ENCODE results near the gene MSI2. TPM values are rescaled to one million over a fixed set of nuclear protein-coding genes. Genes with fewer than 3 reads are reported as not detected.

The MSI2 gene
- total and polyA plus RNA-seq, 7 donors, result 12.6 to 25.8 (median 21.3) TPM

- intact Hi-C loops (cut with DNase I), result no loop called here
- WGBS, 2 donors, result 88 to 96% methylated on average over 10 of the region's 10 CpGs
- Histone ChIP-seq H3K9me3 (no peaks in the 10 kb centered on the region), H3K27me3 (no peaks in the 10 kb centered on the region), H3K4me1 (peaks cover 0 to 19% (median 0%) of the 10 kb centered on the region in 4 donors), H3K27ac (no peak overlapping the region), H3K36me3 (no peaks in the 10 kb centered on the region), H3K4me3 (no peak overlapping the region)
- no peak for DNase-seq
- TF ChIP-seq CTCF (IDR thresholded peaks at IDR 0.05) (no peak), POLR2A (IDR thresholded peaks at IDR 0.05) (no peak), EP300 (IDR thresholded peaks at IDR 0.05) (no peak)
These were observed 252.3 kb downstream of the MSI2 start for GRCh38 chr17:57508671-57509070.

GRCh38 chr17:57511475-57512123, 255.3 kb downstream of the MSI2 start:
- H3K9me3 ChIP-seq, result no peaks in the 10 kb centered on the region
- DNase-seq, result no peak

DNA sequence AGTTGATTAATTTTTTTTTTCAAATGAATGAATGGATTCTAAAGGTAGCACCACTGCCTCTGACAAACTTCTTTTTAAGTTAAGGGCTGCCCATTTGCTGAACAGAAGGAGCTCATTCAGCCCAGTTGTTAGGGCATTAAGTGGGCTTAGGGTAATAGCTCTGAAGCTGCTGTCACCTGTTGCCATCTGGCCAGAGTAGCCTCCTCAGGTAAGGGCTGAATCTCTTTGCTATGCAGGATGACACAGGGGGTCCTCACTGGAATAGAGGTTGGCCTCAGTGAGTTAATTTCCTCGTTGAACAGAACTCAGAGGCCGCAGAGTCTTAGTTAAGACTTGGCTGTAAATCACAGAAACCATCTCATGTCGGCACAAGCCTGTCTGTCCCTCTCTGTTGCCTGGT, 255.9 kb downstream of the MSI2 start:
- Histone ChIP-seq H3K27ac (no peak overlapping the region), H3K4me3 (no peak overlapping the region), H3K4me1 (peaks cover 0 to 13% (median 0%) of the 10 kb centered on the region in 4 donors), H3K27me3 (no peaks in the 10 kb centered on the region), H3K36me3 (no peaks in the 10 kb centered on the region), H3K9me3 (no peaks in the 10 kb centered on the region)
- intact Hi-C loops (cut with DNase I), result no loop called here
- 91 to 92% methylated on average over 3 of the region's 3 CpGs for WGBS, 2 donors
- no peak for DNase-seq
- TF ChIP-seq POLR2A (IDR thresholded peaks at IDR 0.05) (no peak), CTCF (IDR thresholded peaks at IDR 0.05) (no peak), POLR2AphosphoS5 (IDR thresholded peaks at IDR 0.05) (no peak), EP300 (IDR thresholded peaks at IDR 0.05) (no peak)

More at GRCh38 chr17:57511475-57512123, 255.3 kb downstream of the MSI2 start:
- Histone ChIP-seq H3K27me3 (no peaks in the 10 kb centered on the region), H3K27ac (no peak overlapping the region), H3K4me1 (peaks cover 0 to 16% (median 0%) of the 10 kb centered on the region in 4 donors), H3K36me3 (no peaks in the 10 kb centered on the region), H3K4me3 (no peak overlapping the region)
- intact Hi-C loops (cut with DNase I), result no loop called here
- WGBS, 2 donors, result 96% methylated on average over 14 of the region's 14 CpGs
- TF ChIP-seq EP300 (IDR thresholded peaks at IDR 0.05) (no peak), POLR2AphosphoS5 (IDR thresholded peaks at IDR 0.05) (no peak), POLR2A (IDR thresholded peaks at IDR 0.05) (no peak), CTCF (IDR thresholded peaks at IDR 0.05) (no peak)

DNA sequence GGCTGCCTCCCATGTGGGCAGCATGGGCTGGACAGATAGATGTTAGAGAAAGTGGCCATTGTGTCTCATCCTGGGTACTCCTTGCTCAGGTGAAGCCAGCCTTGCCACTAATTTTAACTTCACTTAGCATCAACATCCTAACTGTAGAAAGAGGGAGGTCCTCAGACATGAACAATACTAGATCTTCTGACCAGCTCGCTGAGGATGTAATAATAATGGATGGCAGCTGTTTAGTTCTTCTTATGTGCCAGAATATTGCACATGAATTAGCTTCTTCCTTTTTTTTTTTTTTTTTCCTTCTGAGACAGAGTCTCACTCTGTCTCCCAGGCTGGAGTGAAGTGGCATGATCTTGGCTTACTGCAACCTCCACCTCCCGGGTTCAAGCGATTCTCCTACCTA, 256.4 kb downstream of the MSI2 start:
- TF ChIP-seq POLR2A (IDR thresholded peaks at IDR 0.05), result no peak
- no peak for TF ChIP-seq POLR2AphosphoS5 (IDR thresholded peaks at IDR 0.05)
- no peak for TF ChIP-seq EP300 (IDR thresholded peaks at IDR 0.05)
- TF ChIP-seq CTCF (IDR thresholded peaks at IDR 0.05), result no peak
- 89 to 94% methylated on average over 3 of the region's 3 CpGs for WGBS, 2 donors
- Histone ChIP-seq H3K36me3 (no peaks in the 10 kb centered on the region), H3K9me3 (no peaks in the 10 kb centered on the region), H3K4me1 (peaks cover 0 to 9% (median 0%) of the 10 kb centered on the region in 4 donors), H3K27ac (no peak overlapping the region), H3K4me3 (no peak overlapping the region), H3K27me3 (no peaks in the 10 kb centered on the region)
- intact Hi-C loops (cut with DNase I), result no loop called here
- no peak for DNase-seq

GRCh38 chr17:57513569-57513968, 257.2 kb downstream of the MSI2 start:
- Histone ChIP-seq H3K36me3 (no peaks in the 10 kb centered on the region), H3K4me3 (no peak overlapping the region), H3K9me3 (no peaks in the 10 kb centered on the region), H3K27me3 (no peaks in the 10 kb centered on the region), H3K27ac (no peak overlapping the region), H3K4me1 (no peaks in the 10 kb centered on the region)
- intact Hi-C loops (cut with DNase I), result no loop called here
- no peak for DNase-seq
- TF ChIP-seq POLR2A (IDR thresholded peaks at IDR 0.05) (no peak), CTCF (IDR thresholded peaks at IDR 0.05) (no peak), EP300 (IDR thresholded peaks at IDR 0.05) (no peak), POLR2AphosphoS5 (IDR thresholded peaks at IDR 0.05) (no peak)
- WGBS, 2 donors, result 84 to 91% methylated on average over 4 of the region's 4 CpGs

Data from sigmoid colon (tissue), 7 donors.